AG04449 (cell line): ENCODE results near the gene ORM1.
"Not testable (repeated sequence)": the region's sequence is repeated elsewhere in the genome, so short reads cannot be mapped to it uniquely, and the experiment has no call there.

Experiments
- CTCF ChIA-PET: fragments of 350-600 bp; formaldehyde crosslinking; extraction: SDS; loops from one replicate; lab custom pipeline; 2021; ENCODE audit warnings: antibody characterized with exemption; lab: Yijun Ruan, JAX
- POLR2A ChIA-PET: fragments of 400-600, 350-600 bp; formaldehyde crosslinking; extraction: SDS; loops from one replicate; lab custom pipeline; 2020; ENCODE audit warnings: antibody characterized with exemption, inconsistent platforms; lab: Yijun Ruan, JAX
- DNase-seq: peaks from one replicate; pipeline ENCODE4 v3.0.0-alpha.2; 2010; ENCODE audit warnings: low read depth, low spot score
- H3K4me3 ChIP-seq: 2 replicates; pipeline ENCODE4 v1.5.1; 2011; ENCODE audit warnings: low read depth, mild to moderate bottlenecking, control low read depth, low read length
- CTCF ChIP-seq: IDR thresholded peaks from one replicate; pipeline ENCODE4 v1.5.1; 2011; ENCODE audit warnings: mild to moderate bottlenecking, moderate library complexity, low read length, control low read depth, inconsistent platforms; ENCODE audit not compliant: insufficient read depth; ENCODE audit errors: missing control alignments

Gene ORM1

DNA sequence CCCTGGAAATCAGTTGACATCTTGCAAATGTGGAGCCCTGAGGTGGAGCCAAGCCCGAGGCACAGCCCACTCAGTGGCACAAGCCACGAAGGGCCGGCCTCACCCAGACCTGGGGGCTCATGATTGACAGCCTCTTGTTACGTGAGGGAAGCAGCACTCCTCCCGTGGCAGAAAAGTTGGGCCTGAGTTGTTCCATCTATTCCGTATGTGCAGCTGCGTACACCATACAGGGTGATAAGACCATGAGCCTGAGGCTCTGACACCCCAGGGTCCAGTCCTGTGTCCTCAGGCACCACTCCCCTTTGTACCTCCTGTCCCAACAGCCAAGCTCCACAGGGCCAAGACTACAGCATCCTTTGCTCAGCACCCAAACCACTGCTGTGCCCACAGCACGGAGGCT is 4.9 kb downstream of the ORM1 start:
- no peak overlapping the region for H3K4me3 ChIP-seq
- DNase-seq, result no peak
- CTCF ChIA-PET, result no interaction called here
- POLR2A ChIA-PET, result interaction anchor here (0.5 kb wide), 1 partner anchor 50 kb away, joined by 4 read pairs; no protein-coding TSS in a partner anchor
- TF ChIP-seq CTCF, result no peak

DNA sequence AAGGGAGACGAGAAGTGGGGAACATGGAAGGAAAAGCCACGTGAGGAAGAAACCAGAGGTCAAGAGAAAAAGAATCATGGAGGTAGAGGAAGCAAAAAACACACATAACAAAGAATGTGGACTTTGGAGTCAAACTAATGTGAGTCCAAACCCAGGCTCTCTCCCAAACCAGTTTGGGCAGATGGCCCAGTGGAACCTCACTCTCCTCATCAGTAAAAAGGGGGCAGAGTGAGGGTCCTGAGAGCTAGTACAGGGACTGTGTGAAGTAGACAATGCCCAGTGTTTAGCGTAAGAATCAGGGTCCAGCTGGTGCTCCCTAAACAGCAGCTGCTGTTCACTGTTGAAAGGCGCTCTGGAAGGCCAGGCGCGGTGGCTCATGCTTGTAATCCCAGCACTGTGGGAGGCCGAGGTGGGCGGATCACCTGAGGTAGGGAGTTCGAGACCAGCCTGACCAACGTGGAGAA is 5.5 kb downstream of the ORM1 start:
- CTCF ChIA-PET, DNase-seq, H3K4me3 ChIP-seq: not testable (repeated sequence)
- POLR2A ChIA-PET, result interaction anchor here (0.5 kb wide), 1 partner anchor 51 kb away, joined by 4 read pairs; no protein-coding TSS in a partner anchor

- POLR2A ChIA-PET, DNase-seq, H3K4me3 ChIP-seq, CTCF ChIA-PET: not testable (repeated sequence)
Observed at GRCh38 chr9:114328937-114329624, 6.2 kb downstream of the ORM1 start.

DNA sequence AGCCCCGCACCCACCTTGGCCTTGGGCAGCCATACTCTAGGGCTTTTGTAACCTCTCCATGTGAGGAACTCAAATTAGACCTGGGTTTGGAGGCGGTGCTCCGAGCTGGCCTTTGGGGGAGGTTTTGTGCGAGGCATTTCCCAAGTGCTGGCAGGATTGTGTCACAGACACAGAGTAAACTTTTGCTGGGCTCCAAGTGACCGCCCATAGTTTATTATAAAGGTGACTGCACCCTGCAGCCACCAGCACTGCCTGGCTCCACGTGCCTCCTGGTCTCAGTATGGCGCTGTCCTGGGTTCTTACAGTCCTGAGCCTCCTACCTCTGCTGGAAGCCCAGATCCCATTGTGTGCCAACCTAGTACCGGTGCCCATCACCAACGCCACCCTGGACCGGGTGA is 6.7 kb downstream of the ORM1 start, which contains the start of gene ORM2:
TSS of gene ORM2 (plus strand) at position 245 of the 398 bp plus-strand sequence. CDS start at position 281, 36 bp downstream.
- DNase-seq, POLR2A ChIA-PET, CTCF ChIA-PET, H3K4me3 ChIP-seq: not testable (repeated sequence)

GRCh38 chr9:114330636-114331035 is 7.7 kb downstream of the ORM1 start:
- POLR2A ChIA-PET, result no interaction called here
- CTCF ChIA-PET, result no interaction called here
- no peak for DNase-seq
- no peak for TF ChIP-seq CTCF
- H3K4me3 ChIP-seq, result no peak overlapping the region

DNA sequence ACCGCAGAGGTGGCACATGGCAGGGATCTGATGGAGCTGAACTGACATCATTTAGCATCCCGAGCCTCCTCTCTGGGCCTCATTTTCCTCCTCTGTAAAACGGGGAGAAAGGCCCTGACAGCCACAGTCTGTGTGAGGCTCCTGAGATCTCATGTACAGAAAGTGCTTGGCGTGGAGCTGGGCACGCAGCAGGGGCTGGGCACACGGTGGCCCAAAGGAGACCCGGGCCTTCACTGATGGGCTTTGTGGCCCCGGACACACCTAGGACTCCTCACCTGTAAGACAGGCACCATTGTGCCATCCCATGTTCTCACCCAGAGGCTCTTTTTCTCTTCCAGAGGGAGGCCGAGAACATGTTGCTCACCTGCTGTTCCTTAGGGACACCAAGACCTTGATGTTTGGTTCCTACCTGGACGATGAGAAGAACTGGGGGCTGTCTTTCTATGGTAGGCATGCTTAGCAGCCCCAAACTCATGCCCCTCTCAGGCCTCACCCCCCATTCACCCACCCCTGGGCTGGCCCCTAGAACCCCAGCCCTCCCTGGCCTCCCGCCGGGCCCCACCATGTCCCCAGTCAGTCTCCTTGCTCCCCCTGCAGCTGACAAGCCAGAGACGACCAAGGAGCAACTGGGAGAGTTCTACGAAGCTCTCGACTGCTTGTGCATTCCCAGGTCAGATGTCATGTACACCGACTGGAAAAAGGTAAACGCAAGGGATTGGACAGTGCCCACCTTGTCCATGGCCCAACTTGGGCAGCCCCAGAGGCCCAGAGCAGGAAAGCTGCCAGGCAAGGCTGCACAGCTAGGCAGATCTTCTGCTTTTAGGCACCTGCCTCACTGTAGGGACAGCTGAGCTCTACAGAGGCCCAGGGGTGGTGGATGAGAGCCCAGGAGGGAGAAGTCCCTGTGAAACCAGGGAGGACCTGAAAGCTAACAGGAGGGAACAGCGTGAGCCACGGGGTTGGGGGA is 8.6 kb downstream of the ORM1 start:
- DNase-seq, CTCF ChIA-PET, POLR2A ChIA-PET, H3K4me3 ChIP-seq: not testable (repeated sequence)

- CTCF ChIA-PET, DNase-seq, POLR2A ChIA-PET, H3K4me3 ChIP-seq: not testable (repeated sequence)
Observed at GRCh38 chr9:114332474-114333040, 9.7 kb downstream of the ORM1 start.

DNA sequence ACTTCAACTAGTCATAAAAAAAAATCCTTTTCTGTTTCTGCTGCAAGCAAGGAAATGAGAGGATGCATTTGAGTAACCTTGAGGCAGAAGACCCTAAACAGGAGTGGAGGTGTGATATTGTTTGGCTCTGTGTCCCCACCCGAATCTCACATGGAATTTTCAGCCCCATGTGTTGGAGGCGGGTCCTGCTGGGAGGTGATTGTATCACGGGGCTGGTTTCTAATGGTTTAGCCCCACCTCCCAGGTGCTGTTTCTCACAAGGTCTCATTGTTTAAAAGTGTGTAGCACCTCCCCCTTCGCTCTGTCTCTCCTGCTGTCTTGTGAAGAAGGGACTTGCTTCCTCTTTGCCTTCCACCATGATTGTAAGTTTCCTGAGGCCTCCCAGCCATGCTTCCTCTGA is 10.8 kb downstream of the ORM1 start:
- POLR2A ChIA-PET, H3K4me3 ChIP-seq, DNase-seq: not testable (repeated sequence)
- CTCF ChIA-PET, result interaction anchor here (1.2 kb wide), 1 partner anchor 10 kb away, joined by 3 read pairs; no protein-coding TSS in a partner anchor

DNA sequence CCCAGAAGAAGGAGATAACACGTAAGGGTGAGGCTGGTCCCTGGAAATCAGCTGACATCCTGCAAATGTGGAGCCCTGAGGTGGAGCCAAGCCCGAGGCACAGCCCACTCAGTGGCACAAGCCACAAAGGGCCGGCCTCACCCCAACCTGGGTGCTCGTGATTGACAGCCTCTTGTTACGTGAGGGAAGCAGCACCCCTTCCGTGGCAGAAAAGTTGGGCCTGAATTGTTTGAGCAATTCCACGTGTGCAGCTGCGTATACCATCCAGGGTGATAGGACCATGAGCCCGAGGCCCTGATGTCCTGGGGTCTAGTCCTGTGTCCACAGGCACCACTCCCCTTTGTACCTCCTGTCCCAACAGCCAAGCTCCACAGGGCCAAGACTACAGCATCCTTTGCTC is 11.6 kb downstream of the ORM1 start:
- no peak for DNase-seq
- TF ChIP-seq CTCF, result no peak
- no peak overlapping the region for H3K4me3 ChIP-seq
- POLR2A ChIA-PET, result no interaction called here
- CTCF ChIA-PET, result interaction anchor here (1.2 kb wide), 1 partner anchor 9 kb away, joined by 3 read pairs; no protein-coding TSS in a partner anchor
